ENCODE measurements around the gene CSPG5.

DNA sequence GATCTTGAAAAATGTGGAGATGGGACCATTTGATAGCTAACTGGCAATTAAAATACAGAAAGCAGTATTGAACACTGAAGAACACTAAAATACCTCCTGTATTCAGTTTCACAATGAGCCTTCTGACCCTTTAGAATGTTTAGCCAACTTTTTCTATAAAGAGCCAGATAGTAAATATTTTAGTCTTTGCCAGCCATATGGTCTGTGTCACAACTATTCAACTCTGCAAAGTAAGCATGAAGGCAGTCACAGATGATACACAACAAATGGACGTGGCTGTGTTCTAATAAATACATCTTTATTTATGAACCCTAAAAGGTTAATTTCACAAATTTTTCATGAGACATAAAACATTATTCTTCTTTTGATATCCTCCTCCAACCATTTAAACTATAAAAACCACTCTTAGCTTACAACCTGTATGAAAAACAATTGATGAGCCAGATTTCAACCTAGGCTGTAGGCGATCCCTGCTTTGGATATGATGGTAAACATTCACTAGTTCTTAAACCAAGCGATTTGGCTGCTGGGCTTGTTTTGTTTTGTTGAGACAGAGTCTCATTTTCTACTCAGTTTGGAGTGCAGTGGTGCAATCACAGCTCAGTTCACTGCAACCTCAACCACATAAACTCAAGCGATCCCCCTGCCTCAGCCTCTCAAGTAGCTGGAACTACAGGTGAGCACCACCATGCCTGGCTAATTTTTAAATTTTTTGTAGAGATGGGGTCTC is 13.6 kb upstream of the CSPG5 start:
- TF ChIP-seq, protein P1, sequence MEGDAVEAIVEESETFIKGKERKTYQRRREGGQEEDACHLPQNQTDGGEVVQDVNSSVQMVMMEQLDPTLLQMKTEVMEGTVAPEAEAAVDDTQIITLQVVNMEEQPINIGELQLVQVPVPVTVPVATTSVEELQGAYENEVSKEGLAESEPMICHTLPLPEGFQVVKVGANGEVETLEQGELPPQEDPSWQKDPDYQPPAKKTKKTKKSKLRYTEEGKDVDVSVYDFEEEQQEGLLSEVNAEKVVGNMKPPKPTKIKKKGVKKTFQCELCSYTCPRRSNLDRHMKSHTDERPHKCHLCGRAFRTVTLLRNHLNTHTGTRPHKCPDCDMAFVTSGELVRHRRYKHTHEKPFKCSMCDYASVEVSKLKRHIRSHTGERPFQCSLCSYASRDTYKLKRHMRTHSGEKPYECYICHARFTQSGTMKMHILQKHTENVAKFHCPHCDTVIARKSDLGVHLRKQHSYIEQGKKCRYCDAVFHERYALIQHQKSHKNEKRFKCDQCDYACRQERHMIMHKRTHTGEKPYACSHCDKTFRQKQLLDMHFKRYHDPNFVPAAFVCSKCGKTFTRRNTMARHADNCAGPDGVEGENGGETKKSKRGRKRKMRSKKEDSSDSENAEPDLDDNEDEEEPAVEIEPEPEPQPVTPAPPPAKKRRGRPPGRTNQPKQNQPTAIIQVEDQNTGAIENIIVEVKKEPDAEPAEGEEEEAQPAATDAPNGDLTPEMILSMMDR (IDR thresholded peaks at IDR 0.05), result no peak
- TF ChIP-seq POLR2A (IDR thresholded peaks at IDR 0.05), result no peak

All from heart left ventricle (tissue), 13 donors.